ENCODE measurements around the gene ATRN. TPM values are rescaled to one million over a fixed set of nuclear protein-coding genes. Genes with fewer than 3 reads are reported as not detected.

Gene ATRN
- total and polyA plus RNA-seq, 2 of the 8 experiments (the other 6 are each of a cell fraction or from before 2014, with no cell fraction given) = 12.0 to 17.4 TPM

DNA sequence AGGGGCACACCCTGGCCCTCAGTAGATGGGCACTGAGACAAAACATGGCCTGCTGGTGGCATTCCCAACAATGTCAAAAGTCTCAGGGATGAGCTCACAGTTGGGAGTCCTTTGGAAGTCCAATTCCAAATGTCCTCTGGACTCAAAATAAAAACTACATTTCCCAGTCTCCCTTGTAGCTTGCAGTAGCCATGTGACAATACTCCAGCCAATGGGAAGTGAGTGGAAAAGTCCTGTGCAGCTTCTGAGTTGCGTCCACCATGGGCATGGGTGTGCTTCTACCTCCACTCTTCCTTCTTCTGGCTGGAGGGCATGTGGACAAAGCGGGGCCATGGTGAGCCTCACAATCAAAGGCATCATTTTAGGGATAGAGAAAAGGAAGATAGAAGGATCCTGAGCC is 216.8 kb downstream of the ATRN start:
- Histone ChIP-seq H2AFZ (ENCODE audit: low read length) (peak overlapping the region; percentile 47; the same call in 1 of the 2 replicates), H3K18ac (ENCODE audit: extremely low read depth, low read length) (no peak overlapping the region), H2BK120ac (replicated peaks; ENCODE audit: low read depth, low read length) (no peak overlapping the region), H3K4me3 (ENCODE audit: extremely low read depth in 1 of 4, insufficient read depth in 2 of 4, low read depth in 3 of 4, low read length in 4 of 4) (no peak overlapping the region), H3K79me2 (ENCODE audit: control insufficient read depth in 1 of 2, insufficient read depth in 2 of 2, low read length in 2 of 2) (no peaks in the 10 kb centered on the region), H3K23ac (ENCODE audit: insufficient read length) (no peak overlapping the region), H2BK12ac (ENCODE audit: low read depth, low read length) (no peak overlapping the region), H4K20me1 (replicated peaks in 1 of 2; ENCODE audit: control insufficient read depth in 1 of 2, insufficient read depth in 2 of 2, low read length in 2 of 2) (no peaks in the 10 kb centered on the region), H3K9ac (replicated peaks in 1 of 4; ENCODE audit: extremely low read depth in 1 of 4, low read depth in 3 of 4, low read length in 3 of 4) (no peak overlapping the region), H3K4ac (replicated peaks; ENCODE audit: insufficient read length, low read depth, low read length) (no peak overlapping the region), H3K79me1 (ENCODE audit: low read depth, low read length) (no peaks in the 10 kb centered on the region), H3K27me3 (replicated peaks in 1 of 4; ENCODE audit: control insufficient read depth in 3 of 4, extremely low read depth in 1 of 4, insufficient read depth in 3 of 4, low read length in 3 of 4) (peaks cover 0 to 9% (median 1%) of the 10 kb centered on the region in 4 experiments; a peak in 3 of 7 replicates), H3K36me3 (ENCODE audit: control insufficient read depth in 2 of 4, insufficient read depth in 4 of 4, low read length in 3 of 4) (no peaks in the 10 kb centered on the region), H4K5ac (ENCODE audit: insufficient read length, low read depth, low read length) (peak overlapping the region; percentile 3), H3K14ac (ENCODE audit: insufficient read length) (no peak overlapping the region), H2BK5ac (ENCODE audit: low read depth, low read length) (no peak overlapping the region), H3K56ac (replicated peaks; ENCODE audit: insufficient read length, low read depth, low read length) (no peak overlapping the region), H3K4me2 (ENCODE audit: insufficient read depth in 1 of 2, low read depth in 2 of 2, low read length in 2 of 2) (no peak overlapping the region), H2BK20ac (ENCODE audit: low read length) (no peak overlapping the region), H4K8ac (ENCODE audit: extremely low read depth, insufficient read depth, low read length) (no peak overlapping the region), H3K4me1 (replicated peaks in 1 of 4; ENCODE audit: control insufficient read depth in 3 of 4, insufficient read depth in 4 of 4, low read length in 3 of 4) (peaks cover 3 to 10% (median 4%) of the 10 kb centered on the region in 4 experiments), H2BK15ac (ENCODE audit: low read length) (no peak overlapping the region), H4K91ac (replicated peaks; ENCODE audit: insufficient read length, low read length) (no peak overlapping the region), H3K27ac (ENCODE audit: low read depth, low read length) (no peak overlapping the region), H2AK5ac (ENCODE audit: low read depth, low read length) (no peak overlapping the region), H3K23me2 (ENCODE audit: low read depth, low read length) (no peaks in the 10 kb centered on the region), H3K9me3 (ENCODE audit: insufficient read depth in 2 of 2, low read depth in 1 of 2, low read length in 1 of 2) (no peaks in the 10 kb centered on the region)
- POLR2A ChIA-PET (ENCODE audit: partially characterized antibody) = interaction anchor here (1.3 kb wide), 1 partner anchor 17 kb away, joined by 3 read pairs; no protein-coding TSS in a partner anchor
- FAIRE-seq (peak; percentile 80), DNase-seq (ENCODE audit: low read depth in 1 of 2, low spot score in 2 of 2) (no peak)
- CTCF ChIA-PET (ENCODE audit: partially characterized antibody) = interaction anchor here (1.1 to 45.1 kb wide), 9 partner anchors 1 to 81 kb away, joined by 4 to 1432 read pairs (median 7); partner anchors contain the start of genes ADAM33 and SIGLEC1
- WGBS, 2 experiments (ENCODE audit: extremely low coverage in 1 of 2, insufficient coverage in 1 of 2, insufficient read length in 1 of 2, insufficient replicate concordance in 2 of 2, low coverage in 1 of 2, low lambda C conversion rate in 2 of 2, missing lambda C conversion rate in 1 of 2) = 76% methylated on average over 2 of the region's 2 CpGs; no CpG with 5 or more reads in 1 of the 2 experiments
- no peak for TF ChIP-seq JUND (IDR thresholded peaks at IDR 0.05; ENCODE audit: low read length)
- no peak for TF ChIP-seq CBX5 (IDR thresholded peaks at IDR 0.05; ENCODE audit: low read depth, low read length)
- no peak for TF ChIP-seq GTF2F1 (IDR thresholded peaks at IDR 0.05; ENCODE audit: borderline replicate concordance, low read depth, low read length)
- TF ChIP-seq KDM5A (IDR thresholded peaks at IDR 0.05; ENCODE audit: low read length) = no peak
- TF ChIP-seq RXRA (IDR thresholded peaks at IDR 0.05; ENCODE audit: insufficient read depth, low read depth, low read length) = no peak
- TF ChIP-seq MAFK (IDR thresholded peaks at IDR 0.05; ENCODE audit: low read depth, low read length) = no peak
- no peak for TF ChIP-seq KDM4A (IDR thresholded peaks at IDR 0.05; ENCODE audit: low read depth, low read length, severe bottlenecking)
- TF ChIP-seq JUN (IDR thresholded peaks at IDR 0.05; ENCODE audit: low read depth, low read length) = no peak
- TF ChIP-seq, protein P1, sequence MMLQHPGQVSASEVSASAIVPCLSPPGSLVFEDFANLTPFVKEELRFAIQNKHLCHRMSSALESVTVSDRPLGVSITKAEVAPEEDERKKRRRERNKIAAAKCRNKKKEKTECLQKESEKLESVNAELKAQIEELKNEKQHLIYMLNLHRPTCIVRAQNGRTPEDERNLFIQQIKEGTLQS (IDR thresholded peaks at IDR 0.05; ENCODE audit: insufficient read depth, low read depth, low read length) = 0 out of 2 replicates have a peak, but pooled peaks have one; percentile 41
- TF ChIP-seq SRF (IDR thresholded peaks at IDR 0.05; ENCODE audit: low read depth, low read length) = no peak
- TF ChIP-seq SIX5 (IDR thresholded peaks at IDR 0.05; ENCODE audit: low read depth, low read length) = peak; percentile 78
- TF ChIP-seq SP1 (IDR thresholded peaks at IDR 0.05; ENCODE audit: low read depth, low read length) = peak; percentile 56; the same call in 1 of the 2 replicates
- no peak for TF ChIP-seq KDM1A (IDR thresholded peaks at IDR 0.05; ENCODE audit: borderline replicate concordance, low read length)
- peak; percentile 63; the same call in 1 of the 2 replicates for TF ChIP-seq CHD2 (IDR thresholded peaks at IDR 0.05; ENCODE audit: low read length)
- no peak for TF ChIP-seq TEAD4 (IDR thresholded peaks at IDR 0.05; ENCODE audit: low read depth, low read length)

Measured in H1 (cell line).